H9 (cell line): ENCODE measurements around the gene TMEM151A. TPM values are rescaled to one million over a fixed set of nuclear protein-coding genes. Genes with fewer than 3 reads are reported as not detected.

Source experiments
- DNase-seq: peaks from one replicate; pipeline ENCODE4 v3.0.0-alpha.2; 2017
- H2AFZ ChIP-seq: one replicate; pipeline ENCODE4 v1.6.1; 2013; ENCODE audit warnings: mild to moderate bottlenecking, low read length, control low read depth, moderate library complexity
- H2AK5ac ChIP-seq: 2 replicates; pipeline ENCODE4 v1.6.1; 2013; ENCODE audit warnings: low read length, control low read depth, mixed read lengths; ENCODE audit not compliant: insufficient read length
- H2BK120ac ChIP-seq: one replicate; pipeline ENCODE4 v1.6.1; 2013; ENCODE audit warnings: low read depth, mild to moderate bottlenecking, low read length, control low read depth, inconsistent platforms; ENCODE audit not compliant: poor library complexity, severe bottlenecking
- H2BK12ac ChIP-seq: 2 replicates; pipeline ENCODE4 v1.6.1; 2013; ENCODE audit warnings: low read length, control low read depth, mixed read lengths, low read depth; ENCODE audit not compliant: insufficient read length
- H2BK15ac ChIP-seq: 2 replicates; pipeline ENCODE4 v1.6.1; 2013; ENCODE audit warnings: low read depth, low read length, control low read depth
- H2BK20ac ChIP-seq: one replicate; pipeline ENCODE4 v1.6.1; 2013; ENCODE audit warnings: low read depth, mild to moderate bottlenecking, low read length, control low read depth, inconsistent platforms; ENCODE audit not compliant: poor library complexity, severe bottlenecking
- H2BK5ac ChIP-seq: 2 replicates; pipeline ENCODE4 v1.6.1; 2013; ENCODE audit warnings: low read length, control low read depth, mixed read lengths; ENCODE audit not compliant: insufficient read length
- H3K14ac ChIP-seq: 2 replicates; pipeline ENCODE4 v1.6.1; 2013; ENCODE audit warnings: low read length, control low read depth; ENCODE audit not compliant: insufficient read depth
- H3K18ac ChIP-seq: 2 replicates; pipeline ENCODE4 v1.6.1; 2013; ENCODE audit warnings: low read depth, mild to moderate bottlenecking, mixed read lengths, low read length, control low read depth; ENCODE audit not compliant: insufficient read length
- H3K23ac ChIP-seq: 2 replicates; pipeline ENCODE4 v1.6.1; 2013; ENCODE audit warnings: low read length, control low read depth, mixed read lengths, low read depth; ENCODE audit not compliant: insufficient read length
- H3K23me2 ChIP-seq: 2 replicates; pipeline ENCODE4 v1.6.1; 2013; ENCODE audit warnings: low read depth, mild to moderate bottlenecking, mixed read lengths, low read length, control low read depth; ENCODE audit not compliant: insufficient read length, poor library complexity, severe bottlenecking
- H3K27ac ChIP-seq: 2 replicates; pipeline ENCODE4 v1.5.1; 2013; ENCODE audit warnings: low read length, control low read depth, mixed read lengths, low read depth; ENCODE audit not compliant: insufficient read length
- H3K27me3 ChIP-seq: 2 replicates; pipeline ENCODE4 v1.6.1; 2013; ENCODE audit warnings: low read length, control low read depth, inconsistent platforms; ENCODE audit not compliant: insufficient read depth
- H3K4ac ChIP-seq: 2 replicates; pipeline ENCODE4 v1.6.1; 2013; ENCODE audit warnings: low read depth, mild to moderate bottlenecking, control low read depth, inconsistent platforms, low read length, moderate library complexity
- H3K4me1 ChIP-seq: 2 replicates; pipeline ENCODE4 v1.6.1; 2013; ENCODE audit warnings: low read length, control low read depth, inconsistent platforms; ENCODE audit not compliant: insufficient read depth
- H3K4me2 ChIP-seq: 2 replicates; pipeline ENCODE4 v1.6.1; 2013; ENCODE audit warnings: low read length, control low read depth, mixed read lengths; ENCODE audit not compliant: insufficient read length, insufficient read depth
- H3K56ac ChIP-seq: 2 replicates; pipeline ENCODE4 v1.6.1; 2013; ENCODE audit warnings: low read depth, mild to moderate bottlenecking, mixed read lengths, low read length, control low read depth; ENCODE audit not compliant: insufficient read length
- H3K79me1 ChIP-seq: 2 replicates; pipeline ENCODE4 v1.6.1; 2013; ENCODE audit warnings: low read depth, mild to moderate bottlenecking, moderate library complexity, low read length, control low read depth, inconsistent platforms; ENCODE audit not compliant: insufficient read depth, poor library complexity, severe bottlenecking
- H3K79me2 ChIP-seq: 2 replicates; pipeline ENCODE4 v1.6.1; 2013; ENCODE audit warnings: low read length, control low read depth, inconsistent platforms; ENCODE audit not compliant: insufficient read depth
- H3K9ac ChIP-seq: 2 replicates; pipeline ENCODE4 v1.6.1; 2013; ENCODE audit warnings: low read length, control low read depth, mixed read lengths; ENCODE audit not compliant: insufficient read length; ENCODE audit errors: extremely low read depth
- H3K9me3 ChIP-seq: one replicate; pipeline ENCODE4 v1.6.1; 2013; ENCODE audit warnings: low read depth, low read length, inconsistent platforms; ENCODE audit not compliant: control insufficient read depth
- H3T11ph ChIP-seq: one replicate; pipeline ENCODE4 v1.6.1; 2013; ENCODE audit warnings: mild to moderate bottlenecking, low read length, control low read depth, inconsistent platforms
- H4K20me1 ChIP-seq: one replicate; pipeline ENCODE4 v1.6.1; 2013; ENCODE audit not compliant: control insufficient read depth, insufficient read length, insufficient read depth
- H4K5ac ChIP-seq: 2 replicates; pipeline ENCODE4 v1.6.1; 2013; ENCODE audit warnings: low read depth, mild to moderate bottlenecking, mixed read lengths, low read length, control low read depth; ENCODE audit not compliant: insufficient read length
- H4K8ac ChIP-seq: replicated peaks from 2 replicates; pipeline ENCODE4 v1.6.1; 2013; ENCODE audit warnings: low read length, control low read depth, mixed read lengths, low read depth; ENCODE audit not compliant: insufficient read length
- H4K91ac ChIP-seq: 2 replicates; pipeline ENCODE4 v1.6.1; 2013; ENCODE audit warnings: low read depth, mild to moderate bottlenecking, moderate library complexity, mixed read lengths, low read length, control low read depth; ENCODE audit not compliant: insufficient read length
- H3K27ac Mint-ChIP-seq, 3 experiments: 2 replicates in 2 of 3; 3 replicates in 1 of 3; pipeline ENCODE4 v1.8.0; 2020 to 2021; ENCODE audit warnings: mixed read lengths in 3 of 3, mild to moderate bottlenecking in 1 of 3, moderate library complexity in 1 of 3
- H3K27me3 Mint-ChIP-seq: 2 replicates; pipeline ENCODE4 v1.8.0; 2021; ENCODE audit warnings: low read depth, mild to moderate bottlenecking, moderate library complexity, mixed read lengths
- H3K36me3 Mint-ChIP-seq, 3 experiments: 2 replicates in 2 of 3; 3 replicates in 1 of 3; pipeline ENCODE4 v1.8.0; 2020 to 2021; ENCODE audit warnings: low read depth in 3 of 3, mixed read lengths in 3 of 3; ENCODE audit not compliant: insufficient read depth in 1 of 3
- H3K4me1 Mint-ChIP-seq, 2 experiments: 2 replicates each; pipeline ENCODE4 v1.8.0; 2020; ENCODE audit warnings: mixed read lengths in 2 of 2
- H3K4me3 Mint-ChIP-seq, 2 experiments: 2 replicates in 1 of 2; 3 replicates in 1 of 2; pipeline ENCODE4 v1.8.0; 2020 to 2021; ENCODE audit warnings: mild to moderate bottlenecking in 2 of 2, mixed read lengths in 2 of 2, moderate library complexity in 1 of 2
- H3K9me3 Mint-ChIP-seq, 2 experiments: 2 replicates in 1 of 2; 3 replicates in 1 of 2; pipeline ENCODE4 v1.8.0; 2020; ENCODE audit warnings: mild to moderate bottlenecking in 2 of 2, mixed read lengths in 2 of 2, moderate library complexity in 1 of 2
- WGBS: extraction: QIAGEN DNeasy Blood & Tissue Kit; methylation state at CpG from one replicate; pipeline ENCODE4 v1.1.7; 2013; ENCODE audit warnings: missing lambda C conversion rate, low lambda C conversion rate, mixed read lengths; ENCODE audit not compliant: insufficient read length; ENCODE audit errors: extremely low coverage; 5-methylcytosine and 5-hydroxymethylcytosine counted together
- total RNA-seq: library from RNA; stranded (reverse); gene quantifications from 2 replicates; pipeline ENCODE4 v1.2.1, GENCODE V29; 2021
- TF ChIP-seq, protein P1 (sequence below): fragments of 200-600 bp; sonication (generic); conservative IDR thresholded peaks from 3 replicates; pipeline ENCODE4 v1.8.0; 2021; ENCODE audit warnings: antibody characterized with exemption, mild to moderate bottlenecking

TMEM151A gene
- total RNA-seq, 1 experiment from 2014 or later, result 1.2 TPM

GRCh38 chr11:66315498-66315885, 23.8 kb downstream of the TMEM151A start:
- no peak overlapping the region for H3K27ac ChIP-seq

More at GRCh38 chr11:66315498-66315885, 23.8 kb downstream of the TMEM151A start:
- H4K8ac ChIP-seq, result no peak overlapping the region
- no peak overlapping the region for H2BK20ac ChIP-seq
- H4K20me1 ChIP-seq, result no peaks in the 10 kb centered on the region
- no peak overlapping the region for H2AK5ac ChIP-seq
- peaks cover 12% of the 10 kb centered on the region for H3K23me2 ChIP-seq
- no peaks in the 10 kb centered on the region for H3K9me3 ChIP-seq
- H3K79me2 ChIP-seq, result no peaks in the 10 kb centered on the region
- H3T11ph ChIP-seq, result no peak overlapping the region
- H3K27me3 Mint-ChIP-seq, result peaks cover 27% of the 10 kb centered on the region
- H3K27me3 ChIP-seq, result no peaks in the 10 kb centered on the region
- peaks cover 2% of the 10 kb centered on the region; the same call in 1 of the 2 replicates for H3K4me1 ChIP-seq
- no peak overlapping the region for H2AFZ ChIP-seq
- no peak overlapping the region for H3K4ac ChIP-seq
- H3K56ac ChIP-seq, result no peak overlapping the region
- H3K9ac ChIP-seq, result no peak overlapping the region
- no peak overlapping the region for H2BK120ac ChIP-seq
- peaks cover 14 to 20% of the 10 kb centered on the region in 2 experiments for H3K9me3 Mint-ChIP-seq
- no peaks in the 10 kb centered on the region for H3K79me1 ChIP-seq
- H2BK12ac ChIP-seq, result no peak overlapping the region
- DNase-seq, result no peak
- H3K23ac ChIP-seq, result no peak overlapping the region
- H3K36me3 Mint-ChIP-seq, result peaks cover 8 to 18% (median 16%) of the 10 kb centered on the region in 3 experiments
- TF ChIP-seq, protein P1, sequence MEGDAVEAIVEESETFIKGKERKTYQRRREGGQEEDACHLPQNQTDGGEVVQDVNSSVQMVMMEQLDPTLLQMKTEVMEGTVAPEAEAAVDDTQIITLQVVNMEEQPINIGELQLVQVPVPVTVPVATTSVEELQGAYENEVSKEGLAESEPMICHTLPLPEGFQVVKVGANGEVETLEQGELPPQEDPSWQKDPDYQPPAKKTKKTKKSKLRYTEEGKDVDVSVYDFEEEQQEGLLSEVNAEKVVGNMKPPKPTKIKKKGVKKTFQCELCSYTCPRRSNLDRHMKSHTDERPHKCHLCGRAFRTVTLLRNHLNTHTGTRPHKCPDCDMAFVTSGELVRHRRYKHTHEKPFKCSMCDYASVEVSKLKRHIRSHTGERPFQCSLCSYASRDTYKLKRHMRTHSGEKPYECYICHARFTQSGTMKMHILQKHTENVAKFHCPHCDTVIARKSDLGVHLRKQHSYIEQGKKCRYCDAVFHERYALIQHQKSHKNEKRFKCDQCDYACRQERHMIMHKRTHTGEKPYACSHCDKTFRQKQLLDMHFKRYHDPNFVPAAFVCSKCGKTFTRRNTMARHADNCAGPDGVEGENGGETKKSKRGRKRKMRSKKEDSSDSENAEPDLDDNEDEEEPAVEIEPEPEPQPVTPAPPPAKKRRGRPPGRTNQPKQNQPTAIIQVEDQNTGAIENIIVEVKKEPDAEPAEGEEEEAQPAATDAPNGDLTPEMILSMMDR, result no peak
- H2BK15ac ChIP-seq, result no peak overlapping the region
- no peak overlapping the region for H3K18ac ChIP-seq
- no peak overlapping the region for H3K4me2 ChIP-seq
- no peak overlapping the region for H4K5ac ChIP-seq
- H3K27ac Mint-ChIP-seq, result peak overlapping the region in 1 of 3 experiments; percentile 91; a peak in 1 of 7 replicates
- no CpG with 5 or more reads among the region's 14 CpGs for WGBS
- H2BK5ac ChIP-seq, result no peak overlapping the region
- no peak overlapping the region for H4K91ac ChIP-seq
- peak overlapping the region in 1 of 2 experiments; percentile 49; a peak in 3 of 5 replicates for H3K4me3 Mint-ChIP-seq
- peaks cover 26 to 37% of the 10 kb centered on the region in 2 experiments for H3K4me1 Mint-ChIP-seq
- no peak overlapping the region for H3K14ac ChIP-seq
